Common myeloid progenitor, CD34-positive (primary cell): ENCODE results near the gene WDR33.

Source experiments
- CTCF ChIA-PET: fragments of 350-600 bp; sonication (Branson Sonifier 250); formaldehyde crosslinking; loops from one replicate; lab custom pipeline; 2021; ENCODE audit warnings: antibody characterized with exemption; lab: Charles Lee
- POLR2A ChIA-PET: fragments of 350-600 bp; sonication (Branson Sonifier 250); formaldehyde crosslinking; loops from one replicate; lab custom pipeline; 2021; ENCODE audit warnings: antibody characterized with exemption; lab: Charles Lee
- DNase-seq, 3 donors: peaks; one replicate each; pipeline versions ENCODE4 v3.0.0 to v3.0.0-alpha.2; 2013
- H3K27ac ChIP-seq, 2 experiments: 1 replicate in 1 of 2; 2 replicates in 1 of 2; pipeline ENCODE4 v1.7.0; 2013; ENCODE audit warnings: inconsistent platforms in 2 of 2, low read length in 2 of 2, mild to moderate bottlenecking in 2 of 2, low read depth in 1 of 2, moderate library complexity in 1 of 2; ENCODE audit not compliant: severe bottlenecking in 2 of 2, insufficient read depth in 1 of 2, poor library complexity in 1 of 2
- H3K27me3 ChIP-seq, 5 experiments: replicated peaks in 2 of 5; 1 replicate in 3 of 5; 2 replicates in 2 of 5; pipeline versions ENCODE4 v1.6.1 to v1.7.0; 2013; ENCODE audit warnings: low read length in 4 of 5, mild to moderate bottlenecking in 2 of 5, moderate library complexity in 2 of 5, inconsistent platforms in 1 of 5; ENCODE audit not compliant: insufficient read depth in 5 of 5, control insufficient read depth in 4 of 5
- H3K36me3 ChIP-seq, 4 experiments: 1 replicate in 2 of 4; 2 replicates in 2 of 4; pipeline versions ENCODE4 v1.6.1 to v1.7.0; 2013; ENCODE audit warnings: low read length in 3 of 4, control low read depth in 1 of 4, mild to moderate bottlenecking in 1 of 4; ENCODE audit not compliant: control insufficient read depth in 4 of 4, insufficient read depth in 4 of 4
- H3K4me1 ChIP-seq, 4 experiments: 1 replicate in 3 of 4; 2 replicates in 1 of 4; pipeline versions ENCODE4 v1.6.1 to v1.7.1; 2013; ENCODE audit warnings: low read length in 3 of 4, mild to moderate bottlenecking in 3 of 4, control low read depth in 1 of 4, inconsistent platforms in 1 of 4, moderate library complexity in 1 of 4; ENCODE audit not compliant: control insufficient read depth in 4 of 4, insufficient read depth in 4 of 4; ENCODE audit errors: control extremely low read depth in 1 of 4
- H3K4me3 ChIP-seq, 7 experiments: 1 replicate in 4 of 7; 2 replicates in 3 of 7; pipeline versions ENCODE4 v1.5.1 to v1.7.0; 2013; ENCODE audit warnings: mild to moderate bottlenecking in 7 of 7, low read length in 6 of 7, moderate library complexity in 6 of 7, inconsistent platforms in 2 of 7, low read depth in 2 of 7, control low read depth in 1 of 7; ENCODE audit not compliant: insufficient read depth in 4 of 7, control insufficient read depth in 1 of 7; ENCODE audit errors: extremely low read depth in 1 of 7
- H3K9me3 ChIP-seq, 5 experiments: 1 replicate in 4 of 5; 2 replicates in 1 of 5; pipeline versions ENCODE4 v1.6.1 to v1.7.1; 2013; ENCODE audit warnings: low read length in 4 of 5, mild to moderate bottlenecking in 2 of 5, inconsistent platforms in 1 of 5, low read depth in 1 of 5, moderate library complexity in 1 of 5; ENCODE audit not compliant: control insufficient read depth in 4 of 5, insufficient read depth in 2 of 5; ENCODE audit errors: control extremely low read depth in 1 of 5
- WGBS: methylation state at CpG from one replicate; pipeline ENCODE4 v1.1.5; 2013; ENCODE audit not compliant: insufficient coverage; 5-methylcytosine and 5-hydroxymethylcytosine counted together

WDR33 gene

GRCh38 chr2:127769587-127769986 lies 41.4 kb downstream of the WDR33 start:
- DNase-seq: no peak
- Histone ChIP-seq H3K27me3 (no peaks in the 10 kb centered on the region), H3K36me3 (peaks cover 7 to 41% (median 25%) of the 10 kb centered on the region in 4 experiments), H3K27ac (no peak overlapping the region), H3K4me1 (peaks cover 0 to 3% (median 0%) of the 10 kb centered on the region in 4 experiments), H3K4me3 (no peak overlapping the region), H3K9me3 (no peaks in the 10 kb centered on the region)
- POLR2A ChIA-PET: no interaction called here
- CTCF ChIA-PET: interaction anchor here (1.8 kb wide), 1 partner anchor 9 kb away, joined by 7 read pairs; no protein-coding TSS in a partner anchor
- no CpG with 5 or more reads among the region's 2 CpGs for WGBS

GRCh38 chr2:127768775-127769479 lies 42.0 kb downstream of the WDR33 start:
- POLR2A ChIA-PET: no interaction called here
- H3K9me3 ChIP-seq: no peaks in the 10 kb centered on the region
- H3K36me3 ChIP-seq: peaks cover 14 to 47% (median 31%) of the 10 kb centered on the region in 4 experiments
- DNase-seq: no peak
- no peak overlapping the region for H3K27ac ChIP-seq
- H3K27me3 ChIP-seq: no peaks in the 10 kb centered on the region
- H3K4me1 ChIP-seq: peaks cover 0 to 3% (median 0%) of the 10 kb centered on the region in 4 experiments
- H3K4me3 ChIP-seq: no peak overlapping the region
- CTCF ChIA-PET: interaction anchor here (1.8 kb wide), 1 partner anchor 10 kb away, joined by 7 read pairs; no protein-coding TSS in a partner anchor
- 96% methylated on average over 4 of the region's 6 CpGs for WGBS

GRCh38 chr2:127763776-127764175 lies 47.2 kb downstream of the WDR33 start:
- ChIA-PET CTCF (interaction anchor here (1.8 kb wide), 1 partner anchor 11 kb away, joined by 8 read pairs; no protein-coding TSS in a partner anchor), POLR2A (no interaction called here)
- Histone ChIP-seq H3K27ac (no peak overlapping the region), H3K9me3 (no peaks in the 10 kb centered on the region), H3K4me1 (no peaks in the 10 kb centered on the region), H3K27me3 (no peaks in the 10 kb centered on the region), H3K4me3 (no peak overlapping the region), H3K36me3 (peaks cover 30 to 72% (median 53%) of the 10 kb centered on the region in 4 experiments)
- DNase-seq: no peak

- peaks cover 30 to 64% (median 50%) of the 10 kb centered on the region in 4 experiments for H3K36me3 ChIP-seq
- POLR2A ChIA-PET: no interaction called here
- no peak overlapping the region for H3K4me3 ChIP-seq
- H3K9me3 ChIP-seq: no peaks in the 10 kb centered on the region
- no peak for DNase-seq
- WGBS: 94% methylated on average over 4 of the region's 6 CpGs
- no peak overlapping the region for H3K27ac ChIP-seq
- CTCF ChIA-PET: interaction anchor here (1.8 kb wide), 1 partner anchor 12 kb away, joined by 8 read pairs; no protein-coding TSS in a partner anchor
- no peaks in the 10 kb centered on the region for H3K4me1 ChIP-seq
- no peaks in the 10 kb centered on the region for H3K27me3 ChIP-seq
Observed at GRCh38 chr2:127762846-127763245, 48.1 kb downstream of the WDR33 start.

GRCh38 chr2:127762441-127762840 lies 48.5 kb downstream of the WDR33 start:
- ChIA-PET CTCF (interaction anchor here (1.8 kb wide), 1 partner anchor 13 kb away, joined by 8 read pairs; no protein-coding TSS in a partner anchor), POLR2A (no interaction called here)
- no peaks in the 10 kb centered on the region for H3K4me1 ChIP-seq
- no peak overlapping the region for H3K27ac ChIP-seq
- no peak for DNase-seq
- WGBS: 100% methylated on average over 1 of the region's 6 CpGs
- peaks cover 30 to 60% (median 49%) of the 10 kb centered on the region in 4 experiments for H3K36me3 ChIP-seq
- no peaks in the 10 kb centered on the region for H3K9me3 ChIP-seq
- H3K27me3 ChIP-seq: no peaks in the 10 kb centered on the region
- H3K4me3 ChIP-seq: no peak overlapping the region

GRCh38 chr2:127759931-127760330 lies 51.0 kb downstream of the WDR33 start:
- POLR2A ChIA-PET: no interaction called here
- peaks cover 28 to 55% (median 40%) of the 10 kb centered on the region in 4 experiments for H3K36me3 ChIP-seq

GRCh38 chr2:127754186-127754585 lies 56.8 kb downstream of the WDR33 start:
- peak; percentile 18 to 75 (median 58) for DNase-seq
- no peaks in the 10 kb centered on the region for H3K27me3 ChIP-seq
- H3K27ac ChIP-seq: no peak overlapping the region
- H3K36me3 ChIP-seq: peaks cover 8 to 12% (median 8%) of the 10 kb centered on the region in 4 experiments
- WGBS: 26% methylated on average over 6 of the region's 8 CpGs
- ChIA-PET CTCF (interaction anchor here (1.0 kb wide), 1 partner anchor 11 kb away, joined by 4 read pairs; no protein-coding TSS in a partner anchor), POLR2A (no interaction called here)
- peaks cover 0 to 16% (median 3%) of the 10 kb centered on the region in 4 experiments for H3K4me1 ChIP-seq
- no peaks in the 10 kb centered on the region for H3K9me3 ChIP-seq
- no peak overlapping the region for H3K4me3 ChIP-seq

More at GRCh38 chr2:127759931-127760330, 51.0 kb downstream of the WDR33 start:
- 92% methylated on average over 2 of the region's 2 CpGs for WGBS
- CTCF ChIA-PET: interaction anchor here (0.7 to 1.3 kb wide), 2 partner anchors 26 to 152 kb away, joined by 3 to 4 read pairs; no protein-coding TSS in a partner anchor
- H3K27me3 ChIP-seq: no peaks in the 10 kb centered on the region
- no peaks in the 10 kb centered on the region for H3K9me3 ChIP-seq
- H3K27ac ChIP-seq: no peak overlapping the region
- H3K4me3 ChIP-seq: no peak overlapping the region
- peaks cover 0 to 5% (median 0%) of the 10 kb centered on the region in 4 experiments for H3K4me1 ChIP-seq
- no peak for DNase-seq
